HG02840 (cell line): ENCODE measurements around the gene SZRD1.

Source experiments
- ATAC-seq: cut with Tn5 transposase; IDR thresholded peaks from one replicate; pipeline ENCODE4 v1.9.1; 2021; ENCODE audit warnings: mild to moderate bottlenecking, moderate library complexity, moderate number of reproducible peaks; ENCODE audit not compliant: unreplicated experiment, low FRiP score

The SZRD1 gene

GRCh38 chr1:16393570-16394521 is 26.8 kb downstream of the SZRD1 start:
- no peak for ATAC-seq

GRCh38 chr1:16394977-16395376 is 27.9 kb downstream of the SZRD1 start:
- no peak for ATAC-seq

- ATAC-seq, result no peak
These were observed 29.5 kb downstream of the SZRD1 start for GRCh38 chr1:16396591-16396990.

DNA sequence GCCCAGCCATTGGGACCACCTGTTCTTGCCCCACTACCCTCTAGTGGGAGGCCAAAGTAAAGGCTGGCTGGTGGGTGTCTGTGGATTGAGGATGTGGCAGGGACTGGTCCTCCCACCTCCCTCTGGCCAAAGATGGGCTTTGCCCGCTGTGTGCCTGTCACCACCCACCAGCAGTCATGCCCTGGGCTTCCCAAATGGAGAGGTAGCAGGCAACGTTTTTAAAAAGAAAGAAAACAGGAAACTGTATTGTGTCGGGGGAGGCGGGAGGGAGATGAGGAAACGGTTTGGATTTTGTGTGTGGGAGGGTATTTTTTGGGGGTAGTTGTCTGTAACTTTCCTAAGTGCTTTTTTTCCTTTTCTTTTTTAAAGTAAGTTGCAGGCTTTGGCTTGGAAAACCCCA is 30.1 kb downstream of the SZRD1 start:
- no peak for ATAC-seq

GRCh38 chr1:16398371-16398953 is 31.4 kb downstream of the SZRD1 start:
- ATAC-seq, result no peak

- no peak for ATAC-seq
These were observed 35.7 kb downstream of the SZRD1 start for GRCh38 chr1:16402742-16403141.

- ATAC-seq, result no peak
These were observed 38.4 kb downstream of the SZRD1 start for GRCh38 chr1:16405441-16405840.

DNA sequence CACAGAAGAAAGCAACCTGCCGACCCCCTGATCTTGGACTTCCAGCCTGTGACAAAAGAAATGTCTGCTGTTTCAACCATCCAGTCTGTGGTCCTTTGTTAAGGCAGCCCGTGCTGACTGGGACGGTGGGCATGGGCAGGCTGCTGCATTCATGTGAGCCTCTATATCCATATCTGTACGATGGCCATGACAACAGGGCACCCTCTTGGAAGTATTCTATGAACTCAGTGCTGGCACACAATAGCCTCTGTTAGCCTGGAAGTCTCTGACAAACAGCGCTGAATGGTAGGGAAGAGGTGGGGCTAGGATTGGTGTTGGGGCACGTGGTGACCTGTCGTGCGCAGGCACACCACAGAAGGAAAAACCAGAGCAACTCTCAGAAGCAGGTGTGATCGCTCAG is 39.8 kb downstream of the SZRD1 start:
- no peak for ATAC-seq

- no peak for ATAC-seq
These were observed 42.6 kb downstream of the SZRD1 start for GRCh38 chr1:16409536-16410152.

GRCh38 chr1:16410803-16411202 is 43.8 kb downstream of the SZRD1 start:
- no peak for ATAC-seq

DNA sequence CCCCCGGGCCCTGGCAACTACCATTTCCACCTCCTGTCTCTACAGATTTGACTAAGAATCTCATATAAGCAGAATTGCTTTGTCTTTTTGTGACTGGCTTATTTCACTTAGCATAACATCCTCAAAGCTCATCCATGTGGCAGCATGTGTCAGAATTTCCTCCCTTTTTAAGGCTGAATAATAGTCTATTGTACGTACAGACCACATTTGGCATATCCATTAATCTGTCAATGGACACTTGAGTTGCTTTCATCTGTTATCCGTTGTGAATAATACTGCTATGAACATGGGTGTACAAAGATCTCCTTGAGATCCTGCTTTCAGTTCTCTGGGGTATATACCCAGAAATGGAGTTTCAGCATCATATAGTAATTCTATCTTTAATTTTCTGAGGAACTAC is 46.1 kb downstream of the SZRD1 start:
- no peak for ATAC-seq

DNA sequence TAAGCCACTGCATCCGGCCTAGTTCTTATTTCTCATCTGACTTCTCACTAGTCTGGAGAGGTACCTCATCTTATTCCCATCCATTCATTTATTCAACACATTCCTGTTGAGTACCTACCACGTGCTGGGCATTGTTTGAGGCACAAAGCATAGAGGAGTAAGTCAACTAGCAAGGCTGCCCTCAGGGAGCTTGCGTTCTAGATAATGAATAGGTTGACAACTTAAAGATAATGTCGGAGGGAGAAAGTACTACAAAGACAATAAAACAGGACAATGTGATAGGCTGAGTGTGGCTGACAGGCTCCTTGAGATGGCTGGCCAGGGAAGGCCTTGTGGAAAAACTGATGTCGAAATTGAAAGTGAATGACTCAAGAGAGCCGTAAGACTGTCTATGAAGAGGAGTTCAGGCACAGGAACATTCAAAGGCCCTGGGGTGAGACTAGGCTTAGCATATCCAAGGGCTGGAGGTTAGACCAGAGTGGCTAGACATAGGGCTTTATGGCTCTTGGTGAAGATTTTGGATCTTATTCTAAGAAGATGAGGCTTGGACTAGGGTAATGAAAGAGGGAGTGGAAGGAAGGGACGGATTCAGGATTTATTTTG is 51.9 kb downstream of the SZRD1 start:
- no peak for ATAC-seq

- peak; percentile 67 for ATAC-seq
These were observed 53.5 kb downstream of the SZRD1 start for GRCh38 chr1:16420424-16421118.

DNA sequence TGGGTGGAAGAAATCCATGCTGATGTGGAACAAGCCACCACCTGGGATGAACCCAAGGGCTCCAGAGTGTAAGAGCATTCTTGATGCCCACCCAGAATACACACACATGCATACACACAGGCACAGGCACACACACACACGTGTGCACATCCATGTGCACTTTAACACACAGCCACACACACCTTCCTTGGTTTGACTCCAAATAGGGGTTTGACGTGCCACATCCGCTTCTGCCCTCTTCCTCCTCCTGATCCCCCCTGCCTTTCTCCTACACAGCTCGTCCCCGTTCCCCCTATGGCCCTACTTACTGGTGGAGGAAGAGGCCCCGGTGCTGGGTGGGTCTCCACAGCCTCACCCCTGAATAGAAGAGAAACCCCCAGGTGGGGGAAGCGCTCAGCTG is 54.2 kb downstream of the SZRD1 start:
- ATAC-seq, result no peak

GRCh38 chr1:16422041-16422440 is 55.0 kb downstream of the SZRD1 start:
- ATAC-seq, result no peak

GRCh38 chr1:16425125-16426025 is 58.3 kb downstream of the SZRD1 start:
- ATAC-seq, result no peak

GRCh38 chr1:16430606-16431005 is 63.6 kb downstream of the SZRD1 start:
- no peak for ATAC-seq

- no peak for ATAC-seq
These were observed 66.0 kb downstream of the SZRD1 start for GRCh38 chr1:16433030-16433429.

- ATAC-seq, result no peak
These were observed 67.0 kb downstream of the SZRD1 start for GRCh38 chr1:16434007-16434406.

DNA sequence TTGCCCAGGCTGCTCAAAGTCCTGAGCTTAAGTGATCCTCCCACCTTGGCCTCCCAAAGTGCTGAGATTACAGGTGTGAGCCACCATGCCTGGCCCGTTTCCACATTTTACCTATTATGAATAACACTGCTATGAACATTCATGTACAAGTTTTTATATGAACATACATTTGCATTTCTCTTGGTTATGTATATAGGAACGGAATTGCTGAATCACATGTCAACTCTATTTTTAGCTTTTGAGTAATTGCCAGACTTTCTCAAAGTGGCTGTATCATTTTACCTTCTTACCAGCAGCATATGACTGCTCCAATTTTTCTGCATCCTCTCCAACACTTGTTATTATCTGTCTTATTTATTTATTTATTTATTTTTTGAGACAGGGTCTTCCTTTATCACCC is 67.5 kb downstream of the SZRD1 start:
- no peak for ATAC-seq
